Measurements from ENCODE around the gene EDA. TPM values are rescaled to one million over a fixed set of nuclear protein-coding genes. Genes with fewer than 3 reads are reported as not detected.
A peak's percentile ranks its signal among the peaks of the same experiment; 100 is the strongest.

The EDA gene
- total RNA-seq, 4 donors from 2014 or later, result 0.37 to 12.4 (median 3.8) TPM

GRCh38 chrX:70032792-70033191 lies 416.9 kb downstream of the EDA start:
- DNase-seq, result no peak
- intact Hi-C loops (cut with DNase I; ENCODE audit: low total_unique reads) (no loop called here), in situ Hi-C loops (cut with MboI; ENCODE audit: low pct_ligation_motif_present in 1 of 4, low pct_unique_long_range_greater_than_20kb in 1 of 4, low sequenced_read_pairs in 3 of 4) (loop anchor here in 2 of 4 donors (25.0 kb wide), 1 partner anchor 495 kb away; no protein-coding TSS in a partner anchor)
- H3K27ac ChIP-seq, result no peak overlapping the region
- TF ChIP-seq CTCF (IDR thresholded peaks at IDR 0.05), result no peak
- no peaks in the 10 kb centered on the region for H3K4me1 ChIP-seq
- no peak overlapping the region for H3K4me3 ChIP-seq
- no peaks in the 10 kb centered on the region for H3K9me3 ChIP-seq
- WGBS, 2 donors (ENCODE audit: low coverage in 1 of 2), result 60% methylated on average over 2 of the region's 2 CpGs; no CpG with 5 or more reads in 1 of the 2 donors
- no peaks in the 10 kb centered on the region for H3K27me3 ChIP-seq
- no peaks in the 10 kb centered on the region for H3K36me3 ChIP-seq

DNA sequence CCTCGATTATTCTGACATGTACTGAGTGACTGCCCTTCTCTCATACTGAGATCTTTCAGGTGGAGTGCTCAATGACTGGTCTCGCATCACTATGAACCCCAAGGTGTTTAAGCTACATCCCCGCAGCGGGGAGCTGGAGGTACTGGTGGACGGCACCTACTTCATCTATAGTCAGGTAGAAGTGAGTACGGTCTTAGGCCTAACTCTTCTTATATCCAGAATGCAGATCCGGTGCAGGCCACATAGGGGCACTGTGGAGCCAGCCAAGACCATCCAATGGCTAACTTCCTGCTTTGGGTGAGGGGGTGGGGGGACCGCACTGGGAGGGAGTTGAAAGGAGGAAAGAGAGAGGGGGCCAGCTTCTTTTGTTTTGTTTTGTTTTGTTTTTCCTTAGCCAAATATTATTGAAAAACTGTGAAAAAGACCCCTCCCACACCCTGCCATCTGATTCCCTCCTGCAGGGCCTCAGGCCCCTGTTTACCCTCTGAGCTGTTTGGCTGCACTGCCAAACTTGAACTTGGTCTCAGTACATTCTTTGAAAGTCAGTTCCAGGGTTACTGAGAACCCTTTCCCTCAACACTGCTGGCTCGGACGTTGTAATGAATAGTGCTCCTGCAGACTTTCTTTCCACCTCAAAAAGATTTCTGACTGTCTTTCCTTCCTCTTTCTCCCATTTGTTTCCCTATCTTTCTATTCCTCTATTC lies 417.6 kb downstream of the EDA start:
- Histone ChIP-seq H3K4me1 (no peaks in the 10 kb centered on the region), H3K4me3 (no peak overlapping the region), H3K9me3 (no peaks in the 10 kb centered on the region), H3K36me3 (no peaks in the 10 kb centered on the region), H3K27me3 (no peaks in the 10 kb centered on the region), H3K27ac (no peak overlapping the region)
- intact Hi-C loops (cut with DNase I; ENCODE audit: low total_unique reads) (no loop called here), in situ Hi-C loops (cut with MboI; ENCODE audit: low pct_ligation_motif_present in 1 of 4, low pct_unique_long_range_greater_than_20kb in 1 of 4, low sequenced_read_pairs in 3 of 4) (loop anchor here in 2 of 4 donors (25.0 kb wide), 1 partner anchor 496 kb away; no protein-coding TSS in a partner anchor)
- peak in 4 of 5 experiments; percentile 16 to 43 (median 31) for TF ChIP-seq CTCF (IDR thresholded peaks at IDR 0.05)
- TF ChIP-seq POLR2AphosphoS5 (IDR thresholded peaks at IDR 0.05), result no peak
- 67 to 100% methylated on average over 2 to 10 of the region's 10 CpGs for WGBS, 2 donors (ENCODE audit: low coverage in 1 of 2)
- DNase-seq, result no peak

GRCh38 chrX:70034646-70035045 lies 418.7 kb downstream of the EDA start:
- no peaks in the 10 kb centered on the region for H3K9me3 ChIP-seq
- no peak overlapping the region for H3K27ac ChIP-seq
- H3K27me3 ChIP-seq, result no peaks in the 10 kb centered on the region
- 68% methylated on average over 4 of the region's 4 CpGs; no CpG with 5 or more reads in 1 of the 2 donors for WGBS, 2 donors (ENCODE audit: low coverage in 1 of 2)
- no peak overlapping the region for H3K4me3 ChIP-seq
- TF ChIP-seq POLR2AphosphoS5 (IDR thresholded peaks at IDR 0.05) (no peak), EP300 (IDR thresholded peaks at IDR 0.05; ENCODE audit: low read depth) (no peak), POLR2A (IDR thresholded peaks at IDR 0.05) (no peak), CTCF (IDR thresholded peaks at IDR 0.05) (no peak)
- in situ Hi-C loops (cut with MboI; ENCODE audit: low pct_ligation_motif_present in 1 of 4, low pct_unique_long_range_greater_than_20kb in 1 of 4, low sequenced_read_pairs in 3 of 4) (loop anchor here in 2 of 4 donors (25.0 kb wide), 1 partner anchor 497 kb away; no protein-coding TSS in a partner anchor), intact Hi-C loops (cut with DNase I; ENCODE audit: low total_unique reads) (no loop called here)
- no peaks in the 10 kb centered on the region for H3K36me3 ChIP-seq
- no peaks in the 10 kb centered on the region for H3K4me1 ChIP-seq
- DNase-seq, result no peak

GRCh38 chrX:70038515-70038914 lies 422.6 kb downstream of the EDA start:
- TF ChIP-seq CTCF (IDR thresholded peaks at IDR 0.05) (no peak), POLR2AphosphoS5 (IDR thresholded peaks at IDR 0.05) (no peak), EP300 (IDR thresholded peaks at IDR 0.05; ENCODE audit: low read depth) (no peak), POLR2A (IDR thresholded peaks at IDR 0.05) (no peak)
- H3K27me3 ChIP-seq, result no peaks in the 10 kb centered on the region
- no peak overlapping the region for H3K4me3 ChIP-seq
- no peaks in the 10 kb centered on the region for H3K9me3 ChIP-seq
- H3K36me3 ChIP-seq, result no peaks in the 10 kb centered on the region
- intact Hi-C loops (cut with DNase I; ENCODE audit: low total_unique reads), result no loop called here
- in situ Hi-C loops (cut with MboI; ENCODE audit: low pct_ligation_motif_present in 1 of 4, low pct_unique_long_range_greater_than_20kb in 1 of 4, low sequenced_read_pairs in 3 of 4), result loop anchor here in 2 of 4 donors (25.0 kb wide), 1 partner anchor 501 kb away; no protein-coding TSS in a partner anchor
- DNase-seq, result no peak
- H3K4me1 ChIP-seq, result no peaks in the 10 kb centered on the region
- no peak overlapping the region for H3K27ac ChIP-seq
- WGBS, 2 donors (ENCODE audit: low coverage in 1 of 2), result 64% methylated on average over 2 of the region's 2 CpGs; no CpG with 5 or more reads in 1 of the 2 donors
